Gastroesophageal sphincter (tissue), 3 donors: ENCODE measurements around the gene EXOC4.

ENCODE experiments used
- CTCF ChIP-seq, 4 experiments: fragments of 200-600 bp in 2 of 4; fragments of 450-650 bp in 2 of 4; sonication (generic) in 1 of 4; IDR thresholded peaks; one replicate each; pipeline ENCODE4 v1.5.1; 2017 to 2019; ENCODE audit warnings: antibody characterized with exemption in 4 of 4, mild to moderate bottlenecking in 2 of 4, moderate library complexity in 2 of 4
- EP300 ChIP-seq: sonication (generic); formaldehyde crosslinking; IDR thresholded peaks from one replicate; pipeline ENCODE4 v1.6.1; 2017; ENCODE audit warnings: antibody characterized with exemption, mild to moderate bottlenecking
- POLR2A ChIP-seq, 2 donors: fragments of 450-650 bp; IDR thresholded peaks; one replicate each; pipeline ENCODE4 v1.6.1; 2017; ENCODE audit warnings: antibody characterized with exemption in 2 of 2, mild to moderate bottlenecking in 2 of 2, moderate library complexity in 1 of 2
- POLR2AphosphoS5 ChIP-seq: sonication (generic); formaldehyde crosslinking; IDR thresholded peaks from one replicate; pipeline ENCODE4 v1.6.1; 2017; ENCODE audit warnings: antibody characterized with exemption

GRCh38 chr7:133458688-133459087, 205.8 kb downstream of the EXOC4 start:
- TF ChIP-seq CTCF (IDR thresholded peaks at IDR 0.05) = no peak
- TF ChIP-seq POLR2A (IDR thresholded peaks at IDR 0.05) = no peak
- TF ChIP-seq EP300 = no peak
- TF ChIP-seq POLR2AphosphoS5 = no peak
